ENCODE data around the gene ANO1. TPM values are rescaled to one million over a fixed set of nuclear protein-coding genes. Genes with fewer than 3 reads are reported as not detected.

ANO1 gene
- total RNA-seq, 4 donors from 2014 or later = 5.1 to 17.5 (median 14.5) TPM

DNA sequence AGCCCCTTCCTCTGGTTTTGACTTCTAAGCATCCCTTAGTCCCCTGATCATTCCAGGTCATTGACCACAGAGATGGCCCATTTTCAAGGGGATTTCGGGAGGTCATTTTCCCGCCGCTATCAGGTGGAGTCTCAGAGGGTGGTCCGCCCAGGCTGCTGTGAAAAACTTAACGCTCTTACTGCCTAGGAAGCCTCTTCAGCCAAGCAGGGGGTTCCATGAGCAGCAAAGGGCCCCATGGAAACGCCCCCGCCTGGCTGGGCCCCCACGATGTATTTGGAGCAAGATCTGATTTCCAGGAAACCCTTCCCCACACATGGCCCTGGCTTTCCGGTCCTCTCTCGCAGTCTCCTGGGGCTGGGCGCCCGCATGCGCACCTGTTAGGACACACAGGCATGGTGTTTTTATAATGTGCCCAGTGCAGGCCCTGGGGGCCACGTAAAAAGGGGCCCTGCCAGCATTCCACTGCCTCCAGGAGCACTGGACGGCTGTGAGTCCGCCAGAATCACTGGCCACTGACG, 32.5 kb downstream of the ANO1 start:
- Histone ChIP-seq H3K27ac (peak overlapping the region in 3 of 4 donors; percentile 43 to 66 (median 58)), H3K36me3 (no peaks in the 10 kb centered on the region), H3K4me3 (no peak overlapping the region), H3K27me3 (peaks cover 0 to 3% (median 0%) of the 10 kb centered on the region in 4 donors), H3K4me1 (peaks cover 0 to 13% (median 0%) of the 10 kb centered on the region in 3 donors), H3K9me3 (no peaks in the 10 kb centered on the region)
- no peak for TF ChIP-seq POLR2A (IDR thresholded peaks at IDR 0.05)
- TF ChIP-seq, protein P1, sequence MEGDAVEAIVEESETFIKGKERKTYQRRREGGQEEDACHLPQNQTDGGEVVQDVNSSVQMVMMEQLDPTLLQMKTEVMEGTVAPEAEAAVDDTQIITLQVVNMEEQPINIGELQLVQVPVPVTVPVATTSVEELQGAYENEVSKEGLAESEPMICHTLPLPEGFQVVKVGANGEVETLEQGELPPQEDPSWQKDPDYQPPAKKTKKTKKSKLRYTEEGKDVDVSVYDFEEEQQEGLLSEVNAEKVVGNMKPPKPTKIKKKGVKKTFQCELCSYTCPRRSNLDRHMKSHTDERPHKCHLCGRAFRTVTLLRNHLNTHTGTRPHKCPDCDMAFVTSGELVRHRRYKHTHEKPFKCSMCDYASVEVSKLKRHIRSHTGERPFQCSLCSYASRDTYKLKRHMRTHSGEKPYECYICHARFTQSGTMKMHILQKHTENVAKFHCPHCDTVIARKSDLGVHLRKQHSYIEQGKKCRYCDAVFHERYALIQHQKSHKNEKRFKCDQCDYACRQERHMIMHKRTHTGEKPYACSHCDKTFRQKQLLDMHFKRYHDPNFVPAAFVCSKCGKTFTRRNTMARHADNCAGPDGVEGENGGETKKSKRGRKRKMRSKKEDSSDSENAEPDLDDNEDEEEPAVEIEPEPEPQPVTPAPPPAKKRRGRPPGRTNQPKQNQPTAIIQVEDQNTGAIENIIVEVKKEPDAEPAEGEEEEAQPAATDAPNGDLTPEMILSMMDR (IDR thresholded peaks at IDR 0.05) = no peak
- no peak for DNase-seq
- WGBS, 2 donors = 85 to 93% methylated on average over 3 to 15 of the region's 17 CpGs
- intact Hi-C loops (cut with DNase I) = no loop called here

DNA sequence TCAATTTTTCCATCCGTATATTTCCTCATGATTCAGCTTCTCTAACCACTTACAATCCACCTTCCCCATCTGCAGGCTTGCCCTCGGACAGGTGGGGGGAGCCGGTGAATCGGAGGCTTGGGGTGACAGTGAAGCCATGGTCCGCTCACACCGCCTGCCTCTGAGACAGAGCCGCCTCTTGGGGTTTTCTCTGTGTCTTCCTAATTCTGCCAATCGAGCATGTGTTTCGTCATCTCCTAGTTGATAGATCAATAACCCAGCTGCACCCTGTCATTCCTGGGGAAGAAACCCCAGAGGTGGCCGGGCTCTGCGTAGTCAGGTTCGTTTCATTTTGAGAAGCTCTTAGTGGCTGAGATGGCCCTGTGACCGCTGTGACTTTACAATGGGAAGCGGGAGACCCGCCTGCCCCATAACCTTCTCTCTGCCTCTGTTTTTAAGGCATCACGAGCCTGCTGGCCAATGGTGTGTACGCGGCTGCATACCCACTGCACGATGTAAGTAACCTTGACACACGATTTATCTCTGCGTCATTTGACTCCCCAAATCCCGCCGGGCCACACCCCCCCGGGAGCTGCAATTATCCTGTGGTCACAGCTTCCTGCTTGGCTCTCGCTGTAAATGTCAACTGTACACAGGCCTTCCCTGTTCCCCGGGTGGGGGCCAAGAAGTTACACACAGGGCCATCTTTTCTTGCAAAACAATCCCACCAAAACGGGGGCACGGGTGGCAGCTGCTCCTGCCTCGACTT, 33.3 kb downstream of the ANO1 start:
- DNase-seq = no peak
- Histone ChIP-seq H3K27me3 (peaks cover 0 to 3% (median 0%) of the 10 kb centered on the region in 4 donors), H3K9me3 (no peaks in the 10 kb centered on the region), H3K27ac (peak overlapping the region in 3 of 4 donors; percentile 43 to 66 (median 58)), H3K4me3 (no peak overlapping the region), H3K36me3 (no peaks in the 10 kb centered on the region), H3K4me1 (peaks cover 0 to 13% (median 0%) of the 10 kb centered on the region in 3 donors)
- intact Hi-C loops (cut with DNase I) = no loop called here
- no peak for TF ChIP-seq POLR2A (IDR thresholded peaks at IDR 0.05)
- TF ChIP-seq, protein P1 (IDR thresholded peaks at IDR 0.05) = no peak
- 42 to 58% methylated on average over 22 to 25 of the region's 29 CpGs for WGBS, 2 donors

DNA sequence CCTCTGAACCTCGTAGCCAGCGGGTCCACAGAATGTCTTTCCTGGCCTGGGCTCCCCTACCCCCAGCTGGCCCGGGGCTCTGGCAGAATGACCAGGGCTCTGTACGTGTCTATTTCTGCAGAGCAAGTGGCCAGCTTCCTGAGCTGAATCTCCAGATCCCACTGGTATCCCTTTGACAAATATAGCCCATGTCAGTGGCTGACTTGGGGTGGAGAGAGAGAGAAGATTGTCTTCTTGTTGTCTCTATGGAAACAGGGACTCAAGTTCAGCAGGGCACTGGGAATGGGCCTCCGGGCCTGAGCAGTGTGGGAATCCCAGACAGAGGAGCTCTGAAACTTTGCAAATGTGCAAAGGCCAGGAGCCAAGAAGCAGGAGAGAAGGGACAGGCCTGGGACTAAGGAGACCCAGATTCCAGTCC, 33.9 kb downstream of the ANO1 start:
- TF ChIP-seq, protein P1 (IDR thresholded peaks at IDR 0.05) = no peak
- Histone ChIP-seq H3K9me3 (no peaks in the 10 kb centered on the region), H3K27ac (peak overlapping the region in 1 of 4 donors; percentile 44), H3K4me1 (peaks cover 0 to 13% (median 0%) of the 10 kb centered on the region in 3 donors), H3K4me3 (no peak overlapping the region), H3K36me3 (no peaks in the 10 kb centered on the region), H3K27me3 (peaks cover 0 to 3% (median 0%) of the 10 kb centered on the region in 4 donors)
- intact Hi-C loops (cut with DNase I) = no loop called here
- WGBS, 2 donors = 42 to 60% methylated on average over 1 to 5 of the region's 5 CpGs
- DNase-seq = no peak

DNA sequence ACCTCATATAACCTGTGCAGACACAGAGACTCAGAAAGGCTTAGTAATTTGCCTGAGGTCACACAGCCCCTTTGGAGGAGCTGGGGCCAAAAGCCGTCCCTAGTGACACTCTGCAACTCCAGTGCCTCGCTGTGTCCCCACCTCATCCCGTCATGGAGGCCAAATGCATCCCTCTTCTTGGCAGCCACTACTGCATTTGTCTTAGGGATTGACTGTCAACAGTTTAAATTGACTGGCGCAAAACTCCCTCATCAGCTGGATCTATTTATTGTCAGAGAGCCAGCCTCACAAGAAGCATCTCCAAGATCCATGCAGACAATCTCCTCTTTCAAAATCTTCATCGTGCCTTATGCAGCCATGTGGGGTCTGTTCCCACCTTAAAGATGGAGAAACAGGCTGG, 35.7 kb downstream of the ANO1 start:
- Histone ChIP-seq H3K9me3 (no peaks in the 10 kb centered on the region), H3K36me3 (no peaks in the 10 kb centered on the region), H3K4me3 (no peak overlapping the region), H3K27ac (no peak overlapping the region), H3K4me1 (peaks cover 0 to 13% (median 0%) of the 10 kb centered on the region in 3 donors), H3K27me3 (peaks cover 0 to 3% (median 0%) of the 10 kb centered on the region in 4 donors)
- 76 to 79% methylated on average over 3 to 5 of the region's 5 CpGs for WGBS, 2 donors
- no peak for DNase-seq
- TF ChIP-seq POLR2A (IDR thresholded peaks at IDR 0.05) = no peak
- TF ChIP-seq, protein P1 (IDR thresholded peaks at IDR 0.05) = no peak
- intact Hi-C loops (cut with DNase I) = no loop called here

DNA sequence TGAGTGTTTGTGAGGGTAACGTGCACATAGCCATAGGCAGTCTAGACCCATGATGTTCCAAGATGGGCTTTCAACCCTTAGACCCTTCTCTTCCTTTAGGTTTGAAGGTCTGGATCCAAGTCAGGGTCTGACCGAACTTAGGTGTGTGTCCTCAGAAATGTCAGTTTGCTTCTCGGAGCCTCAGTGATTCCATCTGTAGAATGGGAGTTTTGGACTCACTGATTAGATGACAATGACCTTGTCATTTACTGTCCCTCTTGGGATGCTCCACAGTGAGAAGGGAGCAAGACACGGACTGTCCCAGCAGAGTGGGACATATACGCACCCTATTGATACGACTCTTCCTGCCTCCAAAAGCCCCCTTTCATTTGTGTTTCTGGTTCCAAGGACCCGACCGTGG, 37.7 kb downstream of the ANO1 start:
- 86 to 88% methylated on average over 3 of the region's 8 CpGs for WGBS, 2 donors
- no peaks in the 10 kb centered on the region for H3K9me3 ChIP-seq
- no peak for DNase-seq
- TF ChIP-seq, protein P1 (IDR thresholded peaks at IDR 0.05) = no peak
- TF ChIP-seq POLR2A (IDR thresholded peaks at IDR 0.05) = no peak
- H3K36me3 ChIP-seq = no peaks in the 10 kb centered on the region
- H3K27me3 ChIP-seq = peaks cover 0 to 6% (median 0%) of the 10 kb centered on the region in 4 donors
- H3K27ac ChIP-seq = no peak overlapping the region
- intact Hi-C loops (cut with DNase I) = no loop called here
- peaks cover 0 to 10% (median 0%) of the 10 kb centered on the region in 3 donors for H3K4me1 ChIP-seq
- no peak overlapping the region for H3K4me3 ChIP-seq
